DMS53 (cell line): ENCODE measurements around the gene MRPL14.

Experiments
- DNase-seq: peaks from one replicate; lab custom pipeline; 2025; lab: John Stamatoyannopoulos, UW

Gene MRPL14

GRCh38 chr6:44122801-44123200, 4.5 kb downstream of the MRPL14 start:
- no peak for DNase-seq

GRCh38 chr6:44120692-44121443, 6.4 kb downstream of the MRPL14 start:
- no peak for DNase-seq

- no peak for DNase-seq
Measured at GRCh38 chr6:44119704-44120262, 7.5 kb downstream of the MRPL14 start.

GRCh38 chr6:44117397-44118128, 9.7 kb downstream of the MRPL14 start:
- DNase-seq: peak; percentile 17

- DNase-seq: no peak
Measured at GRCh38 chr6:44116641-44117382, 10.4 kb downstream of the MRPL14 start.

GRCh38 chr6:44115866-44116265, 11.4 kb downstream of the MRPL14 start:
- no peak for DNase-seq

GRCh38 chr6:44113414-44113813, 13.8 kb downstream of the MRPL14 start:
- peak; percentile 30 for DNase-seq

- DNase-seq: no peak
Measured at GRCh38 chr6:44111434-44112417, 15.5 kb downstream of the MRPL14 start.

GRCh38 chr6:44110966-44111365, 16.3 kb downstream of the MRPL14 start:
- DNase-seq: no peak

GRCh38 chr6:44110005-44110676, 17.1 kb downstream of the MRPL14 start:
- DNase-seq: no peak

GRCh38 chr6:44109212-44109611, 18.0 kb downstream of the MRPL14 start:
- DNase-seq: no peak

- no peak for DNase-seq
Measured at GRCh38 chr6:44108471-44108870, 18.8 kb downstream of the MRPL14 start.

GRCh38 chr6:44107017-44107416, 20.2 kb downstream of the MRPL14 start:
- DNase-seq: no peak

- no peak for DNase-seq
Measured at GRCh38 chr6:44105993-44106740, 21.1 kb downstream of the MRPL14 start.

GRCh38 chr6:44105146-44105545, 22.1 kb downstream of the MRPL14 start:
- no peak for DNase-seq

- DNase-seq: no peak
Measured at GRCh38 chr6:44104481-44105021, 22.7 kb downstream of the MRPL14 start.

GRCh38 chr6:44102527-44102926, 24.7 kb downstream of the MRPL14 start:
- DNase-seq: no peak

GRCh38 chr6:44101832-44102231, 25.4 kb downstream of the MRPL14 start:
- DNase-seq: no peak

GRCh38 chr6:44100088-44100550, 27.1 kb downstream of the MRPL14 start:
- DNase-seq: peak; percentile 63
